Measurements from ENCODE around the gene OR9A2. TPM values are rescaled to one million over a fixed set of nuclear protein-coding genes. Genes with fewer than 3 reads are reported as not detected.

Gene OR9A2
- total RNA-seq, 1 experiment from 2014 or later: not detected

DNA sequence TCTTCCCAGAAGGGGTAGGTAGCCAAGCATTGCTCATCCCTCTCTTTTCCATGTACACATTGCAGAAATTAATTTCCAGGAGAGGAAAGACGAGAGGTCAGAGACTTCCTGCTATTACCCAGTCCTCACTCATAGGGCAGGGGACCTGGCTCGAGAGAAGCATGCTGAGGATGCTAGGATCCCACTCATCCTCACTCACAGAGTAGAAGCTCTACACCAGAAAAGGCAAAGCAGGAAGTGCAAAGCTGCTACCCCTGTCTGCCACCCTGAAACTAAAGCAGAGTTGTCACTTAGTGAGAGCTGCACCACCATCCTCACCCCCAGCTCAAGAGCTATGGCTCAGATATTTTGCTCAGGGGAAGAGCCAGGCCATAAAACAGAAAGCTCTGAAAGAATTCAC, 9.9 kb downstream of the OR9A2 start:
- POLR2A ChIA-PET: no interaction called here
- Mint-ChIP-seq H3K27me3 (ENCODE audit: insufficient read depth, unreplicated experiment) (peaks cover 60% of the 10 kb centered on the region), H3K4me1 (ENCODE audit: insufficient read depth, unreplicated experiment) (peaks cover 9% of the 10 kb centered on the region), H3K36me3 (ENCODE audit: insufficient read depth, unreplicated experiment) (no peaks in the 10 kb centered on the region), H3K4me3 (ENCODE audit: unreplicated experiment) (no peak overlapping the region), H3K27ac (ENCODE audit: low read depth, unreplicated experiment) (no peak overlapping the region), H3K9me3 (ENCODE audit: unreplicated experiment) (no peaks in the 10 kb centered on the region)
- no peak for DNase-seq (ENCODE audit: unreplicated experiment)
- intact Hi-C loops (cut with micrococcal nuclease): no loop called here
- no TSS peak for BruUV-seq (replicated peaks)
- TF ChIP-seq CTCF (IDR thresholded peaks at IDR 0.05; ENCODE audit: unreplicated experiment): no peak
- CTCF ChIA-PET: interaction anchor here (0.6 to 21.9 kb wide), 8 partner anchors 11 to 215 kb away, joined by 3 to 531 read pairs (median 3); partner anchors contain the start of gene TAS2R40

DNA sequence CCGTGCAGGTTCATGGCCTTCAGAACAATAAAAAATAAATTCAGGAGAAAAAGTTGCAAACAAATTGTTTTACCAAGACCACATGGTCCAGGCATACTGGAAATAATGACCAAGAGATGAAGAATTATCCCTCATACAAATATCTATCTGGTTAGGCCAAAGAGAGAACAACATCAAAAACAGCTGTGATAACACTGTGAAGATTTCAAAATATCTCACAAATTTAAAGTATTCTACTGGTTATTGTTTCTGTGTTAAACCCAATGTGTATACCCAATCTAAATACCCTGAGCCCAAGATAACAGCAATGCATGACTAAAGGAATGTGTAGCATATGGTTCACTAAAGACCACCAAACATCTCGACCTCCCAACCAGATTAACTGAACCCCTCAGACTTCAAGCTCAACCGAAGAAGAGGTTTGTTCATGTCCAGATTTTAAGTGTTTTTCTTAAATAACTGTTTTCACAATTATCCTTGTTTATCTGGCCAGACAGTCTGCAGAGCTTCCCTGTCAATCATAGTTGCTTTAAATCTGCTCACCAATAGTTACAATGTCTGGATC, 10.9 kb downstream of the OR9A2 start:
- Mint-ChIP-seq H3K27ac (ENCODE audit: low read depth, unreplicated experiment) (no peak overlapping the region), H3K4me3 (ENCODE audit: unreplicated experiment) (no peak overlapping the region), H3K9me3 (ENCODE audit: unreplicated experiment) (no peaks in the 10 kb centered on the region), H3K4me1 (ENCODE audit: insufficient read depth, unreplicated experiment) (peaks cover 9% of the 10 kb centered on the region), H3K27me3 (ENCODE audit: insufficient read depth, unreplicated experiment) (peaks cover 60% of the 10 kb centered on the region), H3K36me3 (ENCODE audit: insufficient read depth, unreplicated experiment) (no peaks in the 10 kb centered on the region)
- ChIA-PET CTCF (interaction anchor here (0.6 to 21.9 kb wide), 7 partner anchors 10 to 204 kb away, joined by 3 to 531 read pairs (median 3); partner anchors contain the start of gene TAS2R40), POLR2A (no interaction called here)
- no peak for DNase-seq (ENCODE audit: unreplicated experiment)
- BruUV-seq (replicated peaks): no TSS peak
- no peak for TF ChIP-seq CTCF (IDR thresholded peaks at IDR 0.05; ENCODE audit: unreplicated experiment)
- intact Hi-C loops (cut with micrococcal nuclease): no loop called here

DNA sequence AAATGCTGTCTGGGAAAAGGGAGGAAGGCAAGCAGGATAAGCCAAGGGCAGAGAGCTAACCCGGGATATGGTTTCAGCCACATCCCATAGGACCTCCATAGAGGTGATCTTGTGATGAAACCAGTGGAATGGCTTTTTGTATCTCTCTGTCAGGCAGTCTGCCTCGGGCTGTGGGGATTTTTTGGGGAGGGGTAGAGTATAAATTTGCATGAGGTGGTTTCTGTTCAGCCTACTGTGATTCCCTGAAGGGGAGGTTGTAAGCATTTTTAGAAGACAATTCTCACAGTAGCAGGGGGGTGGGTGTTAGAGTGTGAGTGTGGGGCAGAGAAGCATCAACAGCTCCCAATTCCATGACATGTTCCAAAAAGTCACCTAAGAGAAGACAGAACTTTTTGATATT, 11.8 kb downstream of the OR9A2 start:
- DNase-seq (ENCODE audit: unreplicated experiment): no peak
- H3K4me3 Mint-ChIP-seq (ENCODE audit: unreplicated experiment): no peak overlapping the region
- CTCF ChIA-PET: interaction anchor here (1.0 to 21.9 kb wide), 5 partner anchors 12 to 203 kb away, joined by 3 to 531 read pairs (median 7); partner anchors contain the start of gene TAS2R40
- no peak overlapping the region for H3K27ac Mint-ChIP-seq (ENCODE audit: low read depth, unreplicated experiment)
- H3K36me3 Mint-ChIP-seq (ENCODE audit: insufficient read depth, unreplicated experiment): no peaks in the 10 kb centered on the region
- POLR2A ChIA-PET: no interaction called here
- peaks cover 9% of the 10 kb centered on the region for H3K4me1 Mint-ChIP-seq (ENCODE audit: insufficient read depth, unreplicated experiment)
- no peak for TF ChIP-seq CTCF (IDR thresholded peaks at IDR 0.05; ENCODE audit: unreplicated experiment)
- no TSS peak for BruUV-seq (replicated peaks)
- H3K9me3 Mint-ChIP-seq (ENCODE audit: unreplicated experiment): no peaks in the 10 kb centered on the region
- H3K27me3 Mint-ChIP-seq (ENCODE audit: insufficient read depth, unreplicated experiment): peaks cover 60% of the 10 kb centered on the region
- intact Hi-C loops (cut with micrococcal nuclease): no loop called here

DNA sequence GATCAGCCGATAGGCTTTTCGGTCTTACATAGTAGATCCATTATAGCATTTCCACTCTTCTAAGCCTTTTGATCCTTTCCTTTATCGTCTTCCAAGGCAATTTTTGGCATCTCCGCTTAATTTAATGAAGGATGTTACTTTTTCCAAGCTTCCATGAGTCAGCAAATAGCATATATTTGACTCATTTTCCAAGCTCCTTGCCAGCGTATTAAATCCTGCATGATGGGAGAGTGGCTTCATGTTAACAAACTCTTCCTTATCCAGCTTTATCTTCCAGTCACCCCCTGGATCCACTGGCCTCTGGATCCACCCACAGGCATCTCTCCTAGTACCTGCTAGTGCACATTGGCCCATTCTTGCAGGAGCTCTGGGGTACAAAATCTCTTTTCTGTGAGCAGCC, 13.0 kb downstream of the OR9A2 start:
- Mint-ChIP-seq H3K9me3 (ENCODE audit: unreplicated experiment) (no peaks in the 10 kb centered on the region), H3K27me3 (ENCODE audit: insufficient read depth, unreplicated experiment) (peaks cover 55% of the 10 kb centered on the region), H3K4me1 (ENCODE audit: insufficient read depth, unreplicated experiment) (peaks cover 9% of the 10 kb centered on the region), H3K4me3 (ENCODE audit: unreplicated experiment) (no peak overlapping the region), H3K36me3 (ENCODE audit: insufficient read depth, unreplicated experiment) (no peaks in the 10 kb centered on the region), H3K27ac (ENCODE audit: low read depth, unreplicated experiment) (no peak overlapping the region)
- intact Hi-C loops (cut with micrococcal nuclease): no loop called here
- CTCF ChIA-PET: interaction anchor here (0.5 to 21.9 kb wide), 6 partner anchors 11 to 405 kb away, joined by 3 to 531 read pairs (median 6); partner anchors contain the start of gene TAS2R40
- DNase-seq (ENCODE audit: unreplicated experiment): peak; percentile 51
- POLR2A ChIA-PET: interaction anchor here (0.6 to 1.2 kb wide), 3 partner anchors 14 to 411 kb away, joined by 3 to 5 read pairs (median 3); no protein-coding TSS in a partner anchor
- no TSS peak for BruUV-seq (replicated peaks)
- no peak for TF ChIP-seq CTCF (IDR thresholded peaks at IDR 0.05; ENCODE audit: unreplicated experiment)
